HG03097 (cell line): Measurements from ENCODE around the gene GRAMD1A.

Source experiments
- ATAC-seq: cut with Tn5 transposase; IDR thresholded peaks from one replicate; pipeline ENCODE4 v1.9.1; 2021; ENCODE audit not compliant: unreplicated experiment, low FRiP score

Gene GRAMD1A

DNA sequence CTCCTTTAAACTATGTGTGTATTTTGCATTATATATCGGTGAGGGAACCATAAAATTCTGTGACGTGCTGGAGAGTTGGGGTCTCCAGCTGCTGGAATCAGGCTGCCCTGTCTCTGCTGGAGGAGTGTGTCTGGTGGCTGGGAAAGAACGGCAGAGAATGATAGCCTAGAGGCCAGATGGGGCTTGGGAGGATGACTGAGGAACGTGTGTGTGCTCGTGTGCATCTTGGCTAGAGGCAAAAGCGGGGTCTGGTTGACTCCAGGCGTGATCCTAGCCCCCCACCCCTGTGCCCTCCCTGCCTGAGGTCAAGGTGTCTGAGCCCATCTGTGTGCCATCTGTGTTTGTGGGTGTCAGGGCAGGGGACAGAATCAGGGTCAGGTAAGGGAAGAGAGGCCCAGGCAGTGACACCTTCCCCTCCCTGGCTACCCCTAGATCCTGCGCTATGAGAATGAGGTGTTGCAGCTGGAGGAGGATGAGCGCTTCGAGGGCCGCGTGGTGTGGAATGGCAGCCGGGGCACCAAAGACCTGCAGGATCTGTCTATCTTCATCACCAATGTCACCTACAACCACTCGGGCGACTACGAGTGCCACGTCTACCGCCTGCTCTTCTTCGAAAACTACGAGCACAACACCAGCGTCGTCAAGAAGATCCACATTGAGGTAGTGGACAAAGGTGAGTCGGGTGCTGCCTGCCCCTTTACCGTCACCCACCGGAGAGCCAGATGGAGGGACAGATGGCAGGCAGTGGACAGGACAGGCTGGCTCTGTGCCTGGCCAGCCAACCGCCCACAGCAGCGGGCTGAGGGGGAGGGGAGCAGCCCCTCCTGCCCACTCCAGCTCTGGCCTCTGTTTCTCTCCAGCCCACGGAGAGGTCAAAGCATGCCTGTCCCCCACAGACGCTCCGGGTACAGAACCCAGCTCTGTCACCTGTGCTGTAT is 33.2 kb downstream of the GRAMD1A start:
- ATAC-seq = no peak

DNA sequence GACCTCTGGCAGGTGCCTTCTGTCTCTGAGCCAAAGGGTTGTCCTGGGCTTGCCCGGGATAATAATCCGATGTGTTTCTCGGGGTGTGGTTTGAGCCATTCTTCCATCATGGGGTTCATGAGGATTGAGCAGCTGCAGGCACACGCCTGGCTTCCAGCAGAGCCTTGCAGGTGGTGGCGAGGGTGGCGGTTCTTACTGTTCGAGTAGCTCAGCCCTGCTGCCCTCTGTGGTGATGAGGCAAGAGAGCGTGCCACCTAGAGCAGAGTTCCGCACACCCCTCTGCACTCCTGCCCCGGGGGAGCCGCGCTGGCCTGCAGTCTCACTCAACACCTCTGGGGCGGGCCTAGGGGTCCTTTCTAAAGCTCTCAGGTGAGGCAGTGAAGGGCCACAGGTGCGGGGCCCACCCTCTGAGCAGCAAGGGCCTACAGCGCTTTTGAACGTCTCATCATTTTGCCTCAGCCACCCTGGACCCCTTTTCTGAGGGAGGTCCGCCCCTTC is 33.9 kb downstream of the GRAMD1A start:
- no peak for ATAC-seq

DNA sequence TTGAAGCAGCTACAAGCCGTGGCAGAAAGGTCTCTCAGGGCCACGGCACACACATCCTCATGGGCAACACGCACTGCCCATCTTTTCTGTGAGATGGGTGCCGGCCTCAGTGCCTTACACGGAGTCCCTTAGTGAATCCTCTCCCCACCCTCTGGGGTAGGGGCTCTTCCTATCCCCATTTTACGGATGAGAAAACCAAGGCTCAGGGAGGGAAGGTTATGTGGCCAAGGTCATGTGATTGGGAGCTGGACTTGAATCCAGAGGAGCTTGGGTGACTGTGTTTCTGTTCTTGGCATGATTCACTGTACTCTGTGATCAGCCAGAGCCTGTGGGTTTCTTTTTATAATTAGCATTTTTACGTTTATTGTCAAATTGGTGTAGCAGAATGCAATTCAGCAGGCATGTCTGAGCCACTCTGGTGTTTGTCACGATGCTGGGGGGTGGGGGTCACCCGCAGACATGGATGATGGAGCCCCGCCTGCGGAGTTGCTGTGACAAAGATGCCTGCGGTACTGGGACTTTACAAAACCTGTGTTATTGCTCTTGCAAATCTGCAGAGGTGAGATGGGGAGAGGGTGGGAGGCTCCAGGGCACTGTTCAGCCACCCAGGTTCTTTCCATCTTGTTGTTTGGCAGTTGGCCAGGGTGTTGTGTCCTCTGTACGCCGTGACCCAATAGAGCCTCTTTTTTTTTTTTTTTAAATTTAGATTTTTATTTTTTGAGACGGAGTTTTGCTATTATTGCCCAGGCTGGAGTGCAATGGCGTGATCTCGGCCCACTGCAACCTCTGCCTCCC is 34.7 kb downstream of the GRAMD1A start:
- no peak for ATAC-seq

DNA sequence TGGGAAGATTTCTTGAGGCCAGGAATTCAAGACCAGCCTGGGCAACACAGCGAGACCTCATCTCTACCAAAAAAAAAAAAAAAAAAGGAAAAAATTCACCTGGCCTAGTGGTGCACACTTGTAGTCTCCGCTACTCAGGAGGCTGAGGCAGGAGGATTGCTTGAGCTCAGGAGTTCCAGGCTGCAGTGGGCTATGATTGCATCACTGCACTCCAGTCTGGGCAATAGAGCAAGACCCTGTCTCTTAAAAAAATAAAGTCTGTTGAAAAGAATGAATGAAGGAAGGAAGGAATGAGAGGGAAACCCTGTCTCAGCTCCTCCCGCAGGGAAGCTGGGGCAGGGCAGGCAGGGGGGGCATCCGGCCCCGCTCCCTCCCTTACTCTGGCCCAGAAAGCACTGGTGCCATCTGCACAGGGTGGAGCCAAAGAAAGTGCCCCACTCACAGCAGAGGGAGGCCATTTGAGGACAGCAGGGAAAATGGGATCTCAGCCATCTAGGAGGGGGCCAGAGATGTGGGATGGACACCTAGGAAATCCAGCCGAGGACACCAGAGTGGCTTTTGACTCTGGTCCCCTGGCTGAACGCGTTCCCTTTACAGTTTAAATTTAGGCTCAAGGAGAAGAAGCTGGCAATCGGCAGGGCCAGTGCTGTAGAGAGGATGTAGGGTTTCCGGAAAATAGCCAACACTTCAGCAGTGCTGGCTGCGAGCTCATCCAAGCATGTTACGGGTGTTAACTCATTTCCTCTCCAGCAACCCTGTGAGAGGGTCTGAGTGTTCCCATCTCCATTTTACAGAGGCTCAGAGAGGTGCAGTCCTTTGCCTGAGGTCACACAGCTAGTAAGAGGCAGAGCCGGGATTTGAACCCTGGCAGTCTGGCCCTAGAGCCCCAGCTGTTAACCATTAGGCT is 37.8 kb downstream of the GRAMD1A start:
- no peak for ATAC-seq

DNA sequence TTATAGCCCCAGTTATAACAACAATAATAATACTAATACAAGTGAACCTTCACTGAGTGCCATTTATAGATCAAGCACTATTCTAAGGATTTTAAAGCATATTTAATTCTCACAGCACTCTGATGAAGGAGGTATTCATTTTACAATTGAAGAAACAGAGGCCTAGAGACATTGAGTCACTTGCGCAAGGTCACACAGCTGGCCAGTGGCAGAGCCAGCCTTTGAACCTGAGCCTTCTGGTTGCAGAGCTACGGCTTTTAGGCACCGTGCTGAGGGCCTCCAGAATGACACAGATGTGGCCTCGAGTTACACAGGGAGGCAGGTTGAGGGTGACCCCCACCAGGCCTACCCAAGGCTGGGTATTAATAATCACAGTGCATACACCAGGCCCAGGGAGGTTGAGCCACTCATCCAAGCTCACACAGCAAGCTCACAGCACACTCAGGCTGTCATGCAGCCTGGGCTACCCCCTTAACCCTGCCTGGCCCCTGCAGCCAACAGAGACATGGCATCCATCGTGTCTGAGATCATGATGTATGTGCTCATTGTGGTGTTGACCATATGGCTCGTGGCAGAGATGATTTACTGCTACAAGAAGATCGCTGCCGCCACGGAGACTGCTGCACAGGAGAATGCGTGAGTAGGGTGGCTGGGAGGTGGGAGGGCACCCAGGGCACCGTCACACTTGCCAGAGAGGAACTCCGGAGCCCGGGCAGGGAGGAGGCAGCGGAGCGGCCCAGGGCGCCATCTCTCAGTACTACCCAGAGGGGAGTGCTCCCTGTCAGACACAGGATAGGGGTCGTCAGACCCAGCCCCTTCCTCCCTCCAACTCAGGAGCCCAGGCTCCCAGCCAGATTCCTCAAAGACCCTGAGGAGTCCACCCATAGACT is 38.7 kb downstream of the GRAMD1A start:
- ATAC-seq = no peak

DNA sequence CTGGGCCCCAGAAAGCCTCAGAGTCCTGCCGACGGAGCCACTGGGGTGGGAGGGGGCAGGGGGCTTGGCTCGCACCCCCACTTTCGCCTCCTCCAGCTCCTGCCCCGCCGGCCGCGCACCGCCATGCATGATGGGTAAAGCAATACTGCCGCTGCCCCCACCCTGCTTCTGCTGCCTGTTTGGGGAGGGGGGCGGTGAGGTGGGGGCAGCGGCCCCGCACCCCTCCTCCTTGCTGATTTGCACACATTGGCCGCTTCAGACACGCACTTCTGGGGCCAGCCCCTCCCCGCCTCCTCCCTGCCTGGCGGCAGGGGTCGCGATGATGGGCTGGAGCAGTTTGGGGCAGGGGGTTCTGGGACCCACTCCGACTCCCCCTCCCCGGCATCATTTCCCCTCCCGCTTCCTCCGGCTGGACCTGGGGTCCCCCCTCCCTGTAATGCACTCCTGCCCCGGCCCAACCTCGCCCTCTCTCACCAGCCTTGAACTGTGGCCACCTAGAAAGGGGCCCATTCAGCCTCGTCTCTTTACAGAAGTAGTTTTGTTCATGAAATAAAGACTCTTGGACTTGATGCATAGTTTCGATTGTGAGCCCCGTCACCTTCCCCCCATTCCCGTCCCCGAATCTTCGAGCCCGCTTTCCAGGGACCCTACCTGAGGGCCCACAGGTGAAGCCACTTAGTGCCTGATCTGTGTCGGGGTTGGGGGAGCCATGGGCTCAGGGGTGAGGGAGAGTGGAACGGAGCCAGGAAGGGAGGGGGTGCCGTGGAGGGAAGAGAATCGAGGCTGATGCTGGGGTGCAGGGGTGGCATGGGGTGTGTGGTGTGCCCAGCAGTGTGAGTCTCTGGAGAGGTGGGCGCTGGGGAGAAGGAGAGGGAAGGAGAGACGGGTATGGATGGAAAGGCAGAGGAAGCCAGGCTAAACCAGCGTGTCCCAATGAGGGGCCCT is 40.0 kb downstream of the GRAMD1A start:
- ATAC-seq = no peak

DNA sequence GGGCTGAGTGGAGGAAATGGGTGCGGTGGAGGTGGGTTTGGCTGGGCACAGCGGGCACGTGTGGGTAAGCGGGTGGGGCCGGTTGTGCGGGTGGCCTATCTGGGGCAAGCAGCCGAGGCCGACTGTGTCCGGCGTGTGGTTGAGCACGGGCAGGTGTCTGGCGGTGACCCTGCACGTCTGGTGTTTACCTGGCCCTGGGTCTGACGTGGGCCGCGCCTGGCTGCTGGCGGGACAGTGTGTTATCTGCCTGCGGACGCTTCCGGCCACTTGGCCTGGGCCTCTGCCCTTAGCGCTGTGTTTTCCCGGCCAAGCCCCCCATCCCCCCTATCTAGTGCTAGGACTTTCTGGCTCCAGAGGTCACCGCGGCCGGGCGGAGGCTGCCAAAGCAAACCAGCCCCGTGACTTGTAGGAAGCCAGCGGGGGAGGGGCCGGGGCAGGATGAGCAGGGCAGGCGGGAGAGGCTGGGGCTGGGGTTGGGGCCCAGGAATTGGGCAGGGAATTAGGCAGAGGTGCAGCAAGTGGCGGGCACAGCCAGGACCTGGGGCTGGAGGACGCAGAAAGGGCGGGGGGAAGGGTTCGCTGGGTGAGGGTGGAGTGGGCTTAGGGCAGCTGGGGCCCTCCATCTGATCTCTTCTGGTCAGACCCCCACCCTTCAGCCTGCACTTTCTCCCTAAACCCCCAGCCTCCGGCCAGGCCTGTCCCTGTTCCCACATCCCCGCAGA is 40.9 kb downstream of the GRAMD1A start:
- no peak for ATAC-seq

DNA sequence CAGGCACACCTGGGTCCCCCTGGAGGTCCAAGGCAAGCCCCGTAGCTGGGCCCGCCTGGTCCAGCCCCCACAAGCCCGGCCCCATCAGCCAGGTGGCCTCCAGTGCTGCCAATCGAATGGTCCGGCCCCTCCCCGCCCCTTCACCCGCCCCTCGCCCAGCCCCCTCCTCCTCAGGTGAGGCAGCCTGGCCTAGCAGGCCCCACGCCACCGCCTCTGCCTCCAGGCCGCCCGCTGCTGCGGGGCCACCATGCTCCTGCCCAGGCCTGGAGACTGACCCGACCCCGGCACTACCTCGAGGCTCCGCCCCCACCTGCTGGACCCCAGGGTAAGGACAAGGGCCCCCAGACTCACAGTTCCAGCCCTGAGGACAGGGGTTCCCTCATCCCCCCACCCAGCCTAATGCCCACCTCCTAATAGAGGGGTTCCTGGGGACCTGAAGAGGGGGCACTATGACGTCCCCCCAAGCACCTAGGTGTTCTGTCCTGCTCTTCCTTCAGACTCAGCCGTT is 41.5 kb downstream of the GRAMD1A start, which contains the start of gene HPN:
Gene HPN (plus strand): TSS at position 174 of the 508 bp plus-strand sequence. CDS start 786 bp downstream, outside the sequence.
- no peak for ATAC-seq

DNA sequence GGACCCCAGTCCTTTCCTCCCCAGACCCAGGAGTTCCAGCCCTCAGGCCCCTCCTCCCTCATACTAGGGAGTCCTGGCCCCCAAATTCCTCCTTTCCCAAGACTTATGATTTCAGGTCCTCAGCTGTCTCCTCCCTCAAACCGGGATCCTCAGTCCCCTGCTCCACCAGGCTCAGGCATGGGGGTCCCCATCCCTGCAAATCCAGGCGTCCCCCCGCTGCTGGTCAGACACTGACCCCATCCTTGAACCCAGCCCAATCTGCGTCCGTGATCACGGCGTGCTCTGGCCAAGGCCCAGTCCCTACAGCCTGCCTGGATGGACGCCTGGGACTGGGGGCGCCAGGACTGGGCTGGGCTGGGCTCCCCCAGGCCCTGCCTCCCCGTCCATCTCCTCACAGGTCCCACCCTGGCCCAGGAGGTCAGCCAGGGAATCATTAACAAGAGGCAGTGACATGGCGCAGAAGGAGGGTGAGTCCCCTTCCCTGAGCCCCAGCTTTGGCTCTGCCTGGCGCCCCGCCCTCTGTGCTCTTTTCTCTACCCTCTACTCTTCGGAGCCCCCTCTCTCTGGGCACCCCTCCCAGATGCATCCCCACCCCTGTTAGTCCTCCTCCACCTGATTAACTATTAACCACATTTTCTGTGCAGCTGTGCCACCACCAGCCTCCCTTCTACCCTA is 42.1 kb downstream of the GRAMD1A start:
- no peak for ATAC-seq

DNA sequence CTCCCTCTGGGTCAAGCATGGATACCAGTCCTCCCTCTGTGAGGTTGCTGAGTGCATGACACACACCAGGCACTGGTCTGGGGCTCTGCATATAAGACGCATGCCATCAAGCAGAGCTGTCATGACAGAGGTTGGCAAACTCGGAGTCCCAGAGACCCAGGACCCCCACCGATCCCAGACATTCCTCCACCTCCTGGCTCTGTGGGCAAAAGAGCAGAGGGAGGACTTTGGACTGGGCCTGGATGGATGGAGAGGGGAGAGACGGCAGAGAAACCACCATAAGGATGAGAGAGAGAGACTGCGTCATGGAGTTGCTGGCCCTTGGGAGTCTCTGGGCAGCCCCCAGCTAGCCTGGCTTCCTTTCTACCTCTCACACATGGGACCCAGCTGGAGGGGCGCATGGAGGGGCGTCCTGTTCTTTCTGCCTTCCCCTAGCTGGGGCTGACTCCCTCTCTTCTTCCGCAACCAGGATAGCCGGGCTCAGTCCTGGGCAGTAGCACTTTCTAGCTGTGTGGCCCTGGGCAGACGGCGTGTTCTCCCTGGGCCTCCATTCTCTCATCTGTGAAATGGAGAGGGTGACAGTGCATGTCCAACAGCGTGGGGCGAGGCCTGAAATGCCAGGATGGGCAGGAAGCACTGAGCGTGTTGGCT is 43.0 kb downstream of the GRAMD1A start:
- no peak for ATAC-seq

DNA sequence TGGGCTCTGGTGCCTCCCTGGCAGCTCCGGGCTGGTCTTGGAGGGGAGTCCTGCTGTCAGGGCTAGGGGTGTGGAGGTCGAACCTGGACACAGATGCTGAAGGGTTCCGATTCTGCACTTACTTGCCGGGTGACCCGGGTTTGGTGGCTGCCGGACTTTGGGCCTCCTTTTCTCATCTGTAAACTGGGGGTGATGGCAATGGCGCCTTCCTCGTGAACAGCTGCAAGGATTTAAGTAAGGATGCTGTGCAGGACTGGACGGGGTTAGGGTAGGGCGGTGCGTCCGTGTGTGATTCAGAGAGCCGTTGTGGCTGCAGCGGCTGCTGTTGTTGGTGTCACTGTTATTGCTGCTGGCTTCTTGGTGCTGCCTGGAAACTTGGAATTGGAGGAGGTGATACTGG is 43.8 kb downstream of the GRAMD1A start:
- no peak for ATAC-seq

DNA sequence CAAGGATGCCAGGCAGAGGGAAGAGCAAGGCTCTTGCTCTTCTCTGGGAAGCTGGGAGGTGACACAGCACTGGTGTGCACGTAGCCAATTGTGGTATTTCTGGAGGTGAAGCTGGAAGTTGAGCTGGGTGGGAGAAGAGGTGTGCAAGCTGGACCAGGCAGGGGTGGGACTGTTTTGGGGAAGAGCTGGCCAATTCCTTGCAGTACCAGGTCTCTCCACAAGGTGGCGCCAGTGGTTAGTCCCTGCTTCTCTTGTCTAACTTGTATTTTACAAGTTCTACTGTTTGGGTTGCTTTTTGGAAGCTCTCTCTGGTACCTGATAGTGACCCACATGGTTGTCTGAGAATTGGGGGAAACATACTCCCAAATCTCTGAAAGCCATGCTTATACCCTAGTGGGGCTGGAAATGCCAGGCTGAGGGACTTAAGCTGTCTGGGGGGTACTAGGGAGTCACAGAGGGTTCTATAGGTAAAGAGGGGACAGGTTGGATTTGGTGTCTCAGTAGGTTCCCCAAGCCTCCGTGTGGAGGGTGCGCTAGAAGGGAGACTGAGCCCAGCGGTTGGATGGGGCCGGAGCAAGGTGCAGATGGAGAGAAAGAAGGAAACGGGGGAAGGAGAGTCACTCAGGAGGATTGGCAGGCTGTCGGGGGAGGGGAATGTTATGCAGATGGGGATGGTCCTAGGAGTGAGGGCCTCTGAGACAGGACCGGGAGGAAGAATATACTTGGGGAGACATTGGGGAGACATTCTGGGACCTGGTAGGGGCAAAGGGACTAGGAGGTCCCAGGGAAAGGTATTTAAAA is 44.4 kb downstream of the GRAMD1A start:
- no peak for ATAC-seq

DNA sequence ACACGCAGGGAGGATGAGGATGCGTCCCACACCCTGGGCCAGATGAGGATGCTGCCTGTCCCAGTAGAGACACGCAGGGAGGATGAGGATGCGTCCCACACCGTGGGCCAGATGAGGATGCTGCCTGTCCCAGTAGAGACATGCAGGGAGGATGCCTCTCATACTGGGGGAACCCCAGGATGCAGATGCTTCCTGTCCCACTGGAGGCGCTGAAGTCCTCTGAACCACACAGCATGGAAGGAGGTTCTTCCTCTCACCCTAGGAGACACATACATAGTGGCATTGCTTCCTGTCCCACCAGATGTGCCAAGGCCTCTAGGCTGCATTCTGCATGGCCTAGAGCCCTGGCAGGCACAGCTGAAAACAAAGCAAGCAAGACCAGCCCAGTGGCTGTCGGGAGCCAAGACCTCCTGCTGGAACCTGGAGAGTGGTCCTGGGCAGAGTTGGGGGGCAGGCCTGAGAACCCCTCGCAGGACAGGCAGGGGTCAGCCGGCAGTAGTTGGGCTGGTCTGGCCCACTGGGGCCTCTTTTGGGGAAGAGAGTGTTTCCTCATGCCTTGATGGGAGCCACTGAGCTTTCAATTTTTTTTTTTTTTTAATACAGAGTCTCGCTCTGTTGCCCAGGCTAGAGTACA is 45.7 kb downstream of the GRAMD1A start:
- peak; percentile 60 for ATAC-seq

DNA sequence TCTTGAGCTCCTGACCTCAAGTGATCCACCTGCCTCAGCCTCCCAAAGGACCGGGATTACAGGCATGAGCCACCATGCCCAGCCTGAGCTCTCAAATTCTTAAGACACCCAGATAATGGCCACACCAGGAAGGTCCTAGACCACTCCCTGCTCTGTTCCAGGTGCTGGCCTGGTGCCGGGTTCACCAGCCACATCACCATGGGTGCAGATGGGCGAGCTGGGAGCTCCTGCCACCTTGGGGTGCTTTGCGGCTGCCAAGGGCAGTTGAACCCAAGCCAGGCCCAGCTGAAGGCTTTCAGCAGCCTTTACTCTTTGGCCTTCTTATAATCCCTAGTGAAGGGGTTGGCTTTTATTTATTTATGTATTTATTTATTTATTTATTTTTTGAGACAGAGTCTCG is 46.3 kb downstream of the GRAMD1A start:
- no peak for ATAC-seq

DNA sequence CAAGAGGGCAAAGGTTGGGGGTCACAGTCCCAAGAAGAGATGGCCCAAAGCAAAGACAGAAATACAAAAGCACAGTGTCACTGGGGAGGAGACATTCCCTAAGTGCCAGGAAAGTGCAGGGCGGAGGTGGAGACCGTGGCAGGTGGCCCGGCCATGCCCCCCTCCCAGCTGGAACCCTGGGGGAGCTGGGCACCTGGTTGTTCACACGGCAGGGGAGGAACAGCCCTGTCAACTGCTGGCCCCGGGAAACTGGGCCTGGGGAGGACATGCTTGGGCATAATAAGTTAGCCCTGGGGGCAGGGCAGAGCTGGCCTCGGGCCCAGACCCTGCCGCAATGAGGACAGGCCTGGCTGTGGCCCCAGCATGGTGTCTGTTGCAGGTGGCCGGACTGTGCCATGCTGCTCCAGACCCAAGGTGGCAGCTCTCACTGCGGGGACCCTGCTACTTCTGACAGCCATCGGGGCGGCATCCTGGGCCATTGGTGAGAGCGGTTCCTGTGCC is 48.8 kb downstream of the GRAMD1A start:
- no peak for ATAC-seq
